Fibroblast of lung (primary cell): ENCODE results near the gene LPAR6. TPM values are rescaled to one million over a fixed set of nuclear protein-coding genes. Genes with fewer than 3 reads are reported as not detected.

ENCODE experiments used
- DNase-seq, 2 donors: peaks; one replicate each; pipeline versions ENCODE4 v3.0.0 to v3.0.0-alpha.2; 2010; ENCODE audit warnings: low read depth in 2 of 2
- H2AFZ ChIP-seq: 2 replicates; pipeline ENCODE4 v1.5.1; 2012; ENCODE audit warnings: low read length, control low read depth, inconsistent platforms
- H3K27ac ChIP-seq: 2 replicates; pipeline ENCODE4 v1.5.1; 2011; ENCODE audit warnings: low read length, control low read depth; ENCODE audit not compliant: insufficient read depth
- H3K27me3 ChIP-seq: 2 replicates; pipeline ENCODE4 v1.5.1; 2011; ENCODE audit warnings: mild to moderate bottlenecking, low read length; ENCODE audit not compliant: control insufficient read depth, insufficient read depth
- H3K36me3 ChIP-seq: 2 replicates; pipeline ENCODE4 v1.5.1; 2011; ENCODE audit warnings: low read length; ENCODE audit not compliant: control insufficient read depth, insufficient read depth
- H3K4me1 ChIP-seq: 2 replicates; pipeline ENCODE4 v1.5.1; 2011; ENCODE audit warnings: low read length; ENCODE audit not compliant: control insufficient read depth, insufficient read depth; ENCODE audit errors: extremely low read depth
- H3K4me2 ChIP-seq: 2 replicates; pipeline ENCODE4 v1.5.1; 2011; ENCODE audit warnings: low read length, control low read depth; ENCODE audit not compliant: insufficient read depth; ENCODE audit errors: extremely low read depth
- H3K4me3 ChIP-seq, 4 experiments: fragments of 200-600 bp in 1 of 4; sonication (generic) in 1 of 4; replicated peaks in 1 of 4; 2 replicates each; pipeline ENCODE4 v1.5.1; 2011 to 2016; ENCODE audit warnings: low read length in 4 of 4, low read depth in 3 of 4, mild to moderate bottlenecking in 3 of 4, control low read depth in 2 of 4, inconsistent platforms in 1 of 4, mixed read lengths in 1 of 4; ENCODE audit not compliant: insufficient read depth in 1 of 4; ENCODE audit errors: control extremely low read depth in 1 of 4
- H3K79me2 ChIP-seq: 2 replicates; pipeline ENCODE4 v1.5.1; 2012; ENCODE audit warnings: mild to moderate bottlenecking, low read length, inconsistent platforms; ENCODE audit not compliant: control insufficient read depth, insufficient read depth
- H3K9ac ChIP-seq: 2 replicates; pipeline ENCODE4 v1.5.1; 2011; ENCODE audit warnings: mild to moderate bottlenecking, low read length, control low read depth; ENCODE audit not compliant: insufficient read depth
- H3K9me3 ChIP-seq: 2 replicates; pipeline ENCODE4 v1.5.1; 2012; ENCODE audit warnings: low read depth, low read length; ENCODE audit not compliant: control insufficient read depth, insufficient read depth
- H4K20me1 ChIP-seq: 2 replicates; pipeline ENCODE4 v1.5.1; 2011; ENCODE audit warnings: low read length; ENCODE audit not compliant: control insufficient read depth, insufficient read depth; ENCODE audit errors: extremely low read depth
- EZH2 ChIP-seq: IDR thresholded peaks from 2 replicates; pipeline ENCODE4 v1.5.1; 2012; ENCODE audit warnings: low read length, control low read depth, mild to moderate bottlenecking; ENCODE audit errors: missing control alignments
- polyA plus RNA-seq, 2 donors: library from polyadenylated mRNA; depleted of rRNA in 1 of 2; stranded (reverse) in 1 of 2; unstranded in 1 of 2; fragments of >200 nt; gene quantifications; 2 replicates each; pipeline ENCODE4 v1.2.1, GENCODE V29; 2011 to 2012; ENCODE audit warnings: missing spikeins in 1 of 2
- total RNA-seq: library from RNA; depleted of rRNA; stranded (reverse); fragments of >200 nt; gene quantifications from 2 replicates; pipeline ENCODE4 v1.2.1, GENCODE V29; 2014
- TF ChIP-seq, protein P1 (sequence below), 2 donors: IDR thresholded peaks in 1 of 2; conservative IDR thresholded peaks in 1 of 2; 1 replicate in 1 of 2; 2 replicates in 1 of 2; pipeline ENCODE4 v1.5.1; 2011 to 2012; ENCODE audit warnings: low read length in 2 of 2, control low read depth in 1 of 2, inconsistent platforms in 1 of 2, low read depth in 1 of 2, mild to moderate bottlenecking in 1 of 2

Gene LPAR6
- total and polyA plus RNA-seq, 2 donors (not counting 1 experiment from before 2014, with no cell fraction given) = 6.8 to 7.6 TPM

GRCh38 chr13:48404952-48405351 lies 8.0 kb downstream of the LPAR6 start:
- H3K36me3 ChIP-seq = no peaks in the 10 kb centered on the region
- H2AFZ ChIP-seq = no peak overlapping the region
- H3K4me3 ChIP-seq = no peak overlapping the region
- no peak overlapping the region for H3K27ac ChIP-seq
- no peak overlapping the region for H3K9ac ChIP-seq
- H3K9me3 ChIP-seq = no peaks in the 10 kb centered on the region
- H3K4me1 ChIP-seq = peaks cover 8% of the 10 kb centered on the region
- no peaks in the 10 kb centered on the region for H3K27me3 ChIP-seq
- H3K4me2 ChIP-seq = no peak overlapping the region
- TF ChIP-seq EZH2 = no peak
- TF ChIP-seq, protein P1, sequence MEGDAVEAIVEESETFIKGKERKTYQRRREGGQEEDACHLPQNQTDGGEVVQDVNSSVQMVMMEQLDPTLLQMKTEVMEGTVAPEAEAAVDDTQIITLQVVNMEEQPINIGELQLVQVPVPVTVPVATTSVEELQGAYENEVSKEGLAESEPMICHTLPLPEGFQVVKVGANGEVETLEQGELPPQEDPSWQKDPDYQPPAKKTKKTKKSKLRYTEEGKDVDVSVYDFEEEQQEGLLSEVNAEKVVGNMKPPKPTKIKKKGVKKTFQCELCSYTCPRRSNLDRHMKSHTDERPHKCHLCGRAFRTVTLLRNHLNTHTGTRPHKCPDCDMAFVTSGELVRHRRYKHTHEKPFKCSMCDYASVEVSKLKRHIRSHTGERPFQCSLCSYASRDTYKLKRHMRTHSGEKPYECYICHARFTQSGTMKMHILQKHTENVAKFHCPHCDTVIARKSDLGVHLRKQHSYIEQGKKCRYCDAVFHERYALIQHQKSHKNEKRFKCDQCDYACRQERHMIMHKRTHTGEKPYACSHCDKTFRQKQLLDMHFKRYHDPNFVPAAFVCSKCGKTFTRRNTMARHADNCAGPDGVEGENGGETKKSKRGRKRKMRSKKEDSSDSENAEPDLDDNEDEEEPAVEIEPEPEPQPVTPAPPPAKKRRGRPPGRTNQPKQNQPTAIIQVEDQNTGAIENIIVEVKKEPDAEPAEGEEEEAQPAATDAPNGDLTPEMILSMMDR (conservative IDR thresholded peaks at IDR 0.05 in 1 of 2, IDR thresholded peaks at IDR 0.05 in 1 of 2; ENCODE audit: low read depth in 1 of 2, low read length in 2 of 2) = no peak
- no peak for DNase-seq
- no peaks in the 10 kb centered on the region for H4K20me1 ChIP-seq
- peaks cover under 1% of the 10 kb centered on the region for H3K79me2 ChIP-seq

GRCh38 chr13:48403913-48404312 lies 9.0 kb downstream of the LPAR6 start:
- H2AFZ ChIP-seq = no peak overlapping the region
- H3K79me2 ChIP-seq = no peaks in the 10 kb centered on the region
- no peak for DNase-seq
- no peak overlapping the region for H3K4me3 ChIP-seq
- no peaks in the 10 kb centered on the region for H3K36me3 ChIP-seq
- no peak overlapping the region for H3K27ac ChIP-seq
- no peaks in the 10 kb centered on the region for H4K20me1 ChIP-seq
- H3K4me1 ChIP-seq = peaks cover 10% of the 10 kb centered on the region
- no peak for TF ChIP-seq EZH2
- TF ChIP-seq, protein P1 (conservative IDR thresholded peaks at IDR 0.05 in 1 of 2, IDR thresholded peaks at IDR 0.05 in 1 of 2; ENCODE audit: low read depth in 1 of 2, low read length in 2 of 2) = no peak
- H3K4me2 ChIP-seq = no peak overlapping the region
- no peaks in the 10 kb centered on the region for H3K27me3 ChIP-seq
- no peak overlapping the region for H3K9ac ChIP-seq
- H3K9me3 ChIP-seq = no peaks in the 10 kb centered on the region

DNA sequence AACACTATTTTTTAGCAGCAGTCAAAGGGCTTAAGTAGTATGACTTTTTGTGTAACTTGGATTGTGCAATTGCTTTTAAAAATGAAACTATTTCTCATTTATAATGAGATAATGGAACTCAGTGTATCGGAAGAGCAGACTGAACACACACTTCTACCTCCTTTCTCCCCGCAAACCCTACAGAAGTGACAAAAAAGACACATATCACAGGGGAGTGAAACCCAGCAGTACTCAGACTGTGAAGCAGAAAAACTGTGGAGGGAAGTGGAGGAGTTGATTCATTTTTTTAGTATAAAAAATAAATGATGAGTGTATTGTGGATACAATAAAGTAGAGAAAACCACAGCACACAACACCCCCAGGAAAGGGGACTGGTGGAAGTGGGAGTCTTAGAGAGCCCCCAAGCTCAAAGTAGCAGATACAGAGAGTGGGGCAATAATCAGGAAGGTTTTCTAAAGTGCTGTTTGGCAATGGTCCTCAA lies 9.7 kb downstream of the LPAR6 start:
- Histone ChIP-seq H3K27me3 (no peaks in the 10 kb centered on the region), H3K4me2 (no peak overlapping the region), H4K20me1 (no peaks in the 10 kb centered on the region), H3K9ac (no peak overlapping the region), H3K36me3 (no peaks in the 10 kb centered on the region), H3K9me3 (no peaks in the 10 kb centered on the region), H3K4me1 (peaks cover 11% of the 10 kb centered on the region), H2AFZ (no peak overlapping the region), H3K4me3 (peak overlapping the region in 2 of 4 experiments; percentile 18 to 35), H3K79me2 (no peaks in the 10 kb centered on the region), H3K27ac (no peak overlapping the region)
- DNase-seq = peak in 1 of 2 donors; percentile 63
- TF ChIP-seq EZH2 = no peak
- TF ChIP-seq, protein P1 (conservative IDR thresholded peaks at IDR 0.05 in 1 of 2, IDR thresholded peaks at IDR 0.05 in 1 of 2; ENCODE audit: low read depth in 1 of 2, low read length in 2 of 2) = no peak
